Measurements from ENCODE around the gene GPR39. TPM values are rescaled to one million over a fixed set of nuclear protein-coding genes. Genes with fewer than 3 reads are reported as not detected.

GPR39 gene
- total RNA-seq, 3 donors from 2014 or later (not counting 1 experiment from before 2014, with no cell fraction given), result not detected

GRCh38 chr2:132468821-132469675 lies 52.4 kb downstream of the GPR39 start:
- Histone ChIP-seq H3K4me3 (ENCODE audit: low read length) (no peak overlapping the region), H3K9me3 (ENCODE audit: control insufficient read depth, insufficient read depth, low read length) (peaks cover 17% of the 10 kb centered on the region), H3K4me1 (ENCODE audit: control insufficient read depth, insufficient read depth, low read length) (no peaks in the 10 kb centered on the region), H3K27me3 (ENCODE audit: control insufficient read depth, insufficient read depth, low read length) (no peaks in the 10 kb centered on the region), H3K27ac (ENCODE audit: low read length) (no peak overlapping the region), H3K36me3 (ENCODE audit: control insufficient read depth, insufficient read depth, low read length) (no peaks in the 10 kb centered on the region)
- DNase-seq (no peak), ATAC-seq (no peak)
- H3K27ac Mint-ChIP-seq, result no peak overlapping the region
- H3K36me3 Mint-ChIP-seq, result no peaks in the 10 kb centered on the region
- 91% methylated on average over 9 of the region's 9 CpGs for WGBS (ENCODE audit: insufficient coverage)
- H3K27me3 Mint-ChIP-seq (ENCODE audit: low read depth in 2 of 2), result no peaks in the 10 kb centered on the region
- TF ChIP-seq, protein P1, sequence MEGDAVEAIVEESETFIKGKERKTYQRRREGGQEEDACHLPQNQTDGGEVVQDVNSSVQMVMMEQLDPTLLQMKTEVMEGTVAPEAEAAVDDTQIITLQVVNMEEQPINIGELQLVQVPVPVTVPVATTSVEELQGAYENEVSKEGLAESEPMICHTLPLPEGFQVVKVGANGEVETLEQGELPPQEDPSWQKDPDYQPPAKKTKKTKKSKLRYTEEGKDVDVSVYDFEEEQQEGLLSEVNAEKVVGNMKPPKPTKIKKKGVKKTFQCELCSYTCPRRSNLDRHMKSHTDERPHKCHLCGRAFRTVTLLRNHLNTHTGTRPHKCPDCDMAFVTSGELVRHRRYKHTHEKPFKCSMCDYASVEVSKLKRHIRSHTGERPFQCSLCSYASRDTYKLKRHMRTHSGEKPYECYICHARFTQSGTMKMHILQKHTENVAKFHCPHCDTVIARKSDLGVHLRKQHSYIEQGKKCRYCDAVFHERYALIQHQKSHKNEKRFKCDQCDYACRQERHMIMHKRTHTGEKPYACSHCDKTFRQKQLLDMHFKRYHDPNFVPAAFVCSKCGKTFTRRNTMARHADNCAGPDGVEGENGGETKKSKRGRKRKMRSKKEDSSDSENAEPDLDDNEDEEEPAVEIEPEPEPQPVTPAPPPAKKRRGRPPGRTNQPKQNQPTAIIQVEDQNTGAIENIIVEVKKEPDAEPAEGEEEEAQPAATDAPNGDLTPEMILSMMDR (IDR thresholded peaks at IDR 0.05), result no peak
- intact Hi-C loops (cut with micrococcal nuclease), result no loop called here
- no peak overlapping the region for H3K4me3 Mint-ChIP-seq
- peaks cover 3 to 5% of the 10 kb centered on the region in 2 donors for H3K9me3 Mint-ChIP-seq
- no peaks in the 10 kb centered on the region for H3K4me1 Mint-ChIP-seq

DNA sequence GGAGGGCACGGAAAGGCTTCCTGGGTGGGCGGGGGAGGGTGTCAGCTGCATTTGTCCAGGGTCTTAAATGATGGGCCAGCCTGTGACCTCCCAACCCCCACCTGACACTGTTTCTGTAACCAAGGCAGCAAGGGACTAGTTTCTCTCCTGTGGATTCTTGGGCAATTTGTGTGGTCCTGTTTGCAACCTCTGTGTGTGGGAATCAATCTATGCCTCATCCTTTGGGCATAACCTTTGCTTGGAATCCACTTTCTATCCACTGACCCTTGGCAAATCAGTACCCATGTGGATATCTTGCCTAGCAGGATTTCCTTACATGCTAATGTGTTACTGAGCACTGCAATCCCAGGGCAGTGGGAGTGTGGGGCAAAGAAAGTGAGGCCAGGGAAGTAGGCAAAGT lies 54.1 kb downstream of the GPR39 start:
- Mint-ChIP-seq H3K4me1 (no peaks in the 10 kb centered on the region), H3K36me3 (no peaks in the 10 kb centered on the region)
- intact Hi-C loops (cut with micrococcal nuclease), result no loop called here

DNA sequence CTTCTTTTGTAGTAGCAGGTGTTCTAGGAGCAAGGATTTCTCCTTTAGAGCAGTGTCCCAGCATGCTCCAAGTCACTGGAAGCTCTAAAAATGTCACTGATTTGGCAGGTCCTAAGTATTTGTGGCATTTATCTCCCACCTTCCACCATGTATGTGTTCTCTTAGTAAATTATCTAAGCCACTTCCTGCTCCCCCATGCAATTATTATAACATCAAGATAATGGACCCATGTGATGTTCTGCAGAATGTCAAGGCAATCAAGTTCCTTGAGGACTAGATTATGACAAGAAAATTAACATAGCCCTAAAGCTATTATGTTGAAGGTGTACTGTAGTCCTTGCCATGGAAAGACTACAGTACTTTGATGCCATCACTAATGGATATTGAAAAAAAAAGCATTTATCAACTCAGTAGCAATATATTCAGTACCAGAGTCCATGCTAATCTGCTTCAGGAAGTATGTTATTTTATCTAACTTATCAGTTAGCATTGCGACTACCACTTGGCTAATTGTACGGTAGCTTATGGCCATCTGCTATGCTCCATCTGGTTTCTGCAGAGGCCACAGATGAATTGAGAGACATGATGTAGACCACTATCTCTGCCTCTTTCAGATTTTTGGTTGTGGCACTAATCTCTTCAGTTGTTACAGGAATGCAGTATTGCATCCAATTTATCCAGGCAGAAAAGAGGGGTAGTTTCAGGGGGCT lies 56.7 kb downstream of the GPR39 start:
- H3K27me3 Mint-ChIP-seq (ENCODE audit: low read depth in 2 of 2), result no peaks in the 10 kb centered on the region
- intact Hi-C loops (cut with micrococcal nuclease), result no loop called here
- TF ChIP-seq, protein P1 (IDR thresholded peaks at IDR 0.05), result no peak
- no peak overlapping the region for H3K4me3 Mint-ChIP-seq
- ATAC-seq (no peak), DNase-seq (no peak)
- no peak overlapping the region for H3K27ac Mint-ChIP-seq
- peaks cover 10% of the 10 kb centered on the region for H3K9me3 ChIP-seq (ENCODE audit: control insufficient read depth, insufficient read depth, low read length)
- peaks cover 2 to 6% of the 10 kb centered on the region in 2 donors for H3K9me3 Mint-ChIP-seq
- H3K36me3 ChIP-seq (ENCODE audit: control insufficient read depth, insufficient read depth, low read length), result no peaks in the 10 kb centered on the region
- no peak overlapping the region for H3K4me3 ChIP-seq (ENCODE audit: low read length)
- no peaks in the 10 kb centered on the region for H3K27me3 ChIP-seq (ENCODE audit: control insufficient read depth, insufficient read depth, low read length)
- H3K4me1 ChIP-seq (ENCODE audit: control insufficient read depth, insufficient read depth, low read length), result no peaks in the 10 kb centered on the region
- WGBS (ENCODE audit: insufficient coverage), result 100% methylated on average over 2 of the region's 2 CpGs
- H3K27ac ChIP-seq (ENCODE audit: low read length), result no peak overlapping the region
- no peaks in the 10 kb centered on the region for H3K4me1 Mint-ChIP-seq
- H3K36me3 Mint-ChIP-seq, result no peaks in the 10 kb centered on the region

More for the DNA sequence above, 54.1 kb downstream of the GPR39 start:
- H3K27me3 ChIP-seq (ENCODE audit: control insufficient read depth, insufficient read depth, low read length), result no peaks in the 10 kb centered on the region
- Mint-ChIP-seq H3K9me3 (peaks cover 2% of the 10 kb centered on the region in 2 donors), H3K4me3 (no peak overlapping the region), H3K27me3 (ENCODE audit: low read depth in 2 of 2) (no peaks in the 10 kb centered on the region), H3K27ac (no peak overlapping the region)
- TF ChIP-seq, protein P1 (IDR thresholded peaks at IDR 0.05), result no peak
- ATAC-seq, result no peak
- H3K27ac ChIP-seq (ENCODE audit: low read length), result no peak overlapping the region
- peaks cover 20% of the 10 kb centered on the region for H3K9me3 ChIP-seq (ENCODE audit: control insufficient read depth, insufficient read depth, low read length)
- no peak for DNase-seq
- H3K4me1 ChIP-seq (ENCODE audit: control insufficient read depth, insufficient read depth, low read length), result no peaks in the 10 kb centered on the region
- no peak overlapping the region for H3K4me3 ChIP-seq (ENCODE audit: low read length)
- H3K36me3 ChIP-seq (ENCODE audit: control insufficient read depth, insufficient read depth, low read length), result no peaks in the 10 kb centered on the region
- 73% methylated on average over 2 of the region's 2 CpGs for WGBS (ENCODE audit: insufficient coverage)

All from natural killer cell (primary cell).